Neural crest cell (in vitro differentiated cells): ENCODE measurements around the gene AP1S2. TPM values are rescaled to one million over a fixed set of nuclear protein-coding genes. Genes with fewer than 3 reads are reported as not detected.
"Not testable (repeated sequence)": the region's sequence is repeated elsewhere in the genome, so short reads cannot be mapped to it uniquely, and the experiment has no call there.

Experiments
- DNase-seq: peaks from one replicate; pipeline ENCODE4 v3.0.0; 2021; ENCODE audit warnings: low read depth, mixed read lengths, low spot score
- H3K27ac Mint-ChIP-seq: one replicate; pipeline ENCODE4 v1.8.0; 2021; ENCODE audit warnings: mild to moderate bottlenecking, mixed read lengths; ENCODE audit not compliant: unreplicated experiment
- H3K27me3 Mint-ChIP-seq: 2 replicates; pipeline ENCODE4 v1.8.0; 2021; ENCODE audit warnings: low read depth, mild to moderate bottlenecking, mixed read lengths
- H3K36me3 Mint-ChIP-seq: 2 replicates; pipeline ENCODE4 v1.8.0; 2021; ENCODE audit warnings: low read depth, mild to moderate bottlenecking, mixed read lengths
- H3K4me1 Mint-ChIP-seq: 2 replicates; pipeline ENCODE4 v1.8.0; 2021; ENCODE audit warnings: mixed read lengths
- H3K4me3 Mint-ChIP-seq: one replicate; pipeline ENCODE4 v1.8.0; 2021; ENCODE audit warnings: mild to moderate bottlenecking, mixed read lengths
- H3K9me3 Mint-ChIP-seq: 2 replicates; pipeline ENCODE4 v1.8.0; 2021; ENCODE audit warnings: mixed read lengths
- total RNA-seq: library from RNA; stranded (reverse); gene quantifications from 2 replicates; pipeline ENCODE4 v1.2.1, GENCODE V29; 2021
- TF ChIP-seq, protein P1 (sequence below): fragments of 200-600 bp; sonication (generic); conservative IDR thresholded peaks from 2 replicates; pipeline ENCODE4 v1.5.0; 2021; ENCODE audit warnings: antibody characterized with exemption, mild to moderate bottlenecking

AP1S2 gene
- total RNA-seq, 1 donor from 2014 or later: 136 TPM

DNA sequence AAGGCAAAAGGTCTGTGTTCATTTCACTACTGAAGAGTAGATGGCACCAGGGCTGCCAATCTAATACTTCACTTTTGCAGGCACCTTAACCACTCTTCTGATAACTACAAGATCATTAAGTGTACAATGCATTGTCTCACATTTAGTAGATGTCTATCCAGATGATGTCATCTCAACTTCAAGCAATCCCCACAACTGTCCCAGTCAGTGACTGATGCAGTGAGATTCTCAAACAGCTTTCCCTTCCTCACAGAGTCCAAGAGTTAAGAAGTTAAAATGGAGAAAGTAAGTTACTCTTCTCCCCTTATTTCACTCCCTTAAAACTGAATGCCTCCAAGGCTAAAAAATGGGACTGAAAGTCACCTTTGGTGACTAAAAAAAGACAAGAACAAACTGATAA lies 10.7 kb downstream of the AP1S2 start:
- no peak for DNase-seq
- Mint-ChIP-seq H3K4me3 (no peak overlapping the region), H3K36me3 (peaks cover 20% of the 10 kb centered on the region), H3K27ac (no peak overlapping the region), H3K9me3 (no peaks in the 10 kb centered on the region), H3K4me1 (peaks cover 17% of the 10 kb centered on the region), H3K27me3 (no peaks in the 10 kb centered on the region)
- TF ChIP-seq, protein P1, sequence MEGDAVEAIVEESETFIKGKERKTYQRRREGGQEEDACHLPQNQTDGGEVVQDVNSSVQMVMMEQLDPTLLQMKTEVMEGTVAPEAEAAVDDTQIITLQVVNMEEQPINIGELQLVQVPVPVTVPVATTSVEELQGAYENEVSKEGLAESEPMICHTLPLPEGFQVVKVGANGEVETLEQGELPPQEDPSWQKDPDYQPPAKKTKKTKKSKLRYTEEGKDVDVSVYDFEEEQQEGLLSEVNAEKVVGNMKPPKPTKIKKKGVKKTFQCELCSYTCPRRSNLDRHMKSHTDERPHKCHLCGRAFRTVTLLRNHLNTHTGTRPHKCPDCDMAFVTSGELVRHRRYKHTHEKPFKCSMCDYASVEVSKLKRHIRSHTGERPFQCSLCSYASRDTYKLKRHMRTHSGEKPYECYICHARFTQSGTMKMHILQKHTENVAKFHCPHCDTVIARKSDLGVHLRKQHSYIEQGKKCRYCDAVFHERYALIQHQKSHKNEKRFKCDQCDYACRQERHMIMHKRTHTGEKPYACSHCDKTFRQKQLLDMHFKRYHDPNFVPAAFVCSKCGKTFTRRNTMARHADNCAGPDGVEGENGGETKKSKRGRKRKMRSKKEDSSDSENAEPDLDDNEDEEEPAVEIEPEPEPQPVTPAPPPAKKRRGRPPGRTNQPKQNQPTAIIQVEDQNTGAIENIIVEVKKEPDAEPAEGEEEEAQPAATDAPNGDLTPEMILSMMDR: no peak

DNA sequence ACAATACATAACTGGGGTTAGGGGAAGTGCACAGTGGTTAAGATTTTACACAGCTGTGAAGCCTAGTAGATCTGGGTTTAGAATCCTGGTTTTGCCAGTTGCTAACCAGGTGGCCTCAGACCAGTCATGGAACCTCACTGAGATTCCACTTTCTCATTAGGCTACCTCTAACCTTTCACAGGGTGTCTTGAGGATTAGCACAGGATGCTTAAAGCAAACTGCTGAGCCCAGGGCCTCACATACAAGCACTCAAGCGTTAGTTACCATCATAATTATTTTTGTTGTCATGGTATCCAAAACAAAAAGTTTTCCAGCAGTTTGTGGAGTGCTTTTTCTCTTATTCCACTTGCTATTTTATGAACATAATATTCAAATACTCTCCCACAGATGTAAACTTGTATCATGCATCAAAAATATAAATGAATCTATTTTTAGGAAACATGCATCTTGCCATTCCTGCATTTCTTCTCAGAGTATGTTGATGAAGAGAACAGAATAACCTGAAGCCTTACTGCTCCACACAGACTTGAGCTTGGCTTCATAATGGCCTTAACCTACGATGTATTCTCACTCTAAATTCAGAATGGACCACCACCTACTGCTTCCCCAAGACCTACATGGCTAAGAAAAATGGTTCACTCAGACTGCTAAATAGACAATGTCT lies 12.6 kb downstream of the AP1S2 start:
- H3K9me3 Mint-ChIP-seq: no peaks in the 10 kb centered on the region
- TF ChIP-seq, protein P1: no peak
- no peak overlapping the region for H3K4me3 Mint-ChIP-seq
- H3K36me3 Mint-ChIP-seq: peaks cover 25% of the 10 kb centered on the region
- no peak overlapping the region for H3K27ac Mint-ChIP-seq
- H3K27me3 Mint-ChIP-seq: no peaks in the 10 kb centered on the region
- H3K4me1 Mint-ChIP-seq: peaks cover 5% of the 10 kb centered on the region
- no peak for DNase-seq

DNA sequence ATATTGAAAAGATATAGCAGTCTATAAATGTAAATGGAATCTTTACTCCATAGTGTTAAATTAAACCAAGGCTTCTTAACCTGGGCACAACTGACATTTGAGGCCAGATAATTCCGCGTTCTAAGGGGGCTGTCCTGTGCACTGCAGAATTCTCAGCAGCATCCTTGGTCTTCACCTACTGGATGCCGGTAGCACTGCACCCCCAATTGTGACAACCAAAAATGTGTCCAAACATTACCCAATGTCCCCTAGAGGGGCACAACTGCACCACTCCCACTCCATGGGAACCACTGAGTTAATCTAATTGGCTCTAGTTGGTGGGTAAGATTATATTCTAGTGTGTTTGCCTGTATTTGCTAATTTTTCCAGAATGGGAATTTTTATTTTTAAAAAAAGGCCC lies 16.6 kb downstream of the AP1S2 start:
- Mint-ChIP-seq H3K27ac (no peak overlapping the region), H3K27me3 (no peaks in the 10 kb centered on the region), H3K4me1 (peaks cover 10% of the 10 kb centered on the region), H3K36me3 (peaks cover 20% of the 10 kb centered on the region), H3K4me3 (no peak overlapping the region), H3K9me3 (no peaks in the 10 kb centered on the region)
- peak; percentile 14 for DNase-seq
- TF ChIP-seq, protein P1: peak; percentile 52

DNA sequence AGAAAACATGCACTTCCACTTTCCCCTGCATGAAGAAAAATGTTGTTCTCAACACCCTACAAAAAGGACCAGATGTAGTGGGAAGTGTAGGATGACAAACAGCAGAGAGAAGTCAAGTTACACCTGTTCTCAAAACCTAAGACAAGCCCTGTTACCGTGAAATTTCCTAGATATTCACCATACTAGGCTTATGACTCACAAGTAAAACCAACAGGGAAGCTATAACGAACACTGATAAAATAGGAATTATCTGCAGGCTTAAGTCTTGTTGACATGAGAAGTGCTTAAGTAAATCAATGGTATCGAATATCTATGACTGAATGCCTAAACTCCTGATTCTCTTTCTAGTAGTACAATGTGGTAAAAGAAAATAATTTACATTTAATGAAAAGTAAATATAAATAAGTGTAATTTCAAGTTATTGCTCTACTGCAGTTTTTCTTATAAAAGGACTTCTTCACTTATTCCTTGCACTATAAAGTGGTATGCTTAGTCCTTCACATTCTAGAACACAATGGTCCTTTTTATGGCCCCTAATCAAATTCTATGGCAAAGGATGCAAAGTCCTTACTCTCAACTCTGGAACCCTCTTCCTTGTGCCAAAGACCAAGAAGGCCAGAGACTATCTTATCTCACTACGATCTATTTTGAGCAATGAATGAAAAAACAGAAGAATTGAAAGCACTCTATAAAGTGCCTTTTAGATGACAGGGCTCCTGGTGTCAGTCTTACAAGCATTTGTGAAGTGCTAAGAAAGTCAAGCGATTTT lies 19.6 kb downstream of the AP1S2 start:
- Mint-ChIP-seq H3K36me3 (peaks cover 14% of the 10 kb centered on the region), H3K9me3 (no peaks in the 10 kb centered on the region), H3K27me3 (no peaks in the 10 kb centered on the region), H3K4me3 (no peak overlapping the region), H3K4me1 (peaks cover 5% of the 10 kb centered on the region), H3K27ac (no peak overlapping the region)
- TF ChIP-seq, protein P1: no peak
- no peak for DNase-seq

DNA sequence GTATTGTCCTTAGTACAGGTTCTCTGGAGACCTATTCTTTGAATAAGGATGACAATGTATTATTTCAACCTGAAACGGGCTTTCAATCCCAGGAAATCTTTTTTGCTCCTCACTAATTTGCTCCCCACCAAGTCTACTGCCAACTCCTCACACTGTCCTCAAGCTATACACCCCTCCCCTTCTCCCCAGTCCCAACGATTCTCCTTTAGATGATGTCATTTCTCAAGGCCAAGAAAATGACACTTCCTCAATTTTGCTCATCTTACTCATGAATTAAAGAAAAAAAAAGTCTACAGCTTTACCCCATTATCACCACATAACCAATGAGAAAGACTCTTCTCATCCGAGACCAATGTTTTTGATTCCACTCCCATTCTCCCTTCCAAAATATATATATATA lies 20.6 kb downstream of the AP1S2 start:
- H3K4me3 Mint-ChIP-seq: no peak overlapping the region
- H3K27ac Mint-ChIP-seq: peak overlapping the region; percentile 60
- H3K27me3 Mint-ChIP-seq: no peaks in the 10 kb centered on the region
- no peaks in the 10 kb centered on the region for H3K9me3 Mint-ChIP-seq
- peaks cover 11% of the 10 kb centered on the region for H3K36me3 Mint-ChIP-seq
- DNase-seq: no peak
- H3K4me1 Mint-ChIP-seq: peaks cover 5% of the 10 kb centered on the region
- TF ChIP-seq, protein P1: no peak

DNA sequence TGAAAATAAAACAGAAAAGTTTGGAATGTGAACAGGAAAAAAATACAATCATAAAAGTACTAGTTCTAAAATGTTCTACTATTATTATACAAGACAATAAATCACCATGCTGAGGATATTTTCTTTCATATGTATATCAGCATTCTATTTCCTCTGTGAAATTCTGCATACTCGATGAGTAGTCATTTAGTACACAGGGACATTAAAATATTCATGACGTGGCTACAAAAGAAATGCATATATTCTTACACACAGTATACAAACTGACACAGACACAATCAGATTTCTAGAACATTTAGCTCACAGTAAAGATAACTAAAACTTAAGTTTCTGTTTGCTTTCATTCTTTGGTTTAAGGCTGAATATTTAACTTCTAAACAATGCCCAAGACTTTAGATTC lies 23.3 kb downstream of the AP1S2 start:
- H3K27ac Mint-ChIP-seq, H3K27me3 Mint-ChIP-seq, H3K9me3 Mint-ChIP-seq, DNase-seq, H3K4me3 Mint-ChIP-seq, H3K4me1 Mint-ChIP-seq: not testable (repeated sequence)
- peaks cover 15% of the 10 kb centered on the region for H3K36me3 Mint-ChIP-seq
